Uterus (tissue), 4 donors: ENCODE data around the gene SLC39A6. TPM values are rescaled to one million over a fixed set of nuclear protein-coding genes. Genes with fewer than 3 reads are reported as not detected.

Experiments
- DNase-seq, 2 donors: peaks; one replicate each; pipeline ENCODE4 v3.0.0-alpha.2; 2019 to 2020
- H3K27ac ChIP-seq, 2 donors: fragments of 200-600 bp; sonication (generic); 1 replicate in 1 of 2; 2 replicates in 1 of 2; pipeline ENCODE4 v1.5.1; 2016 to 2018
- H3K27me3 ChIP-seq, 2 donors: fragments of 200-600 bp; sonication (generic); one replicate each; pipeline ENCODE4 v1.5.1; 2018 to 2019; ENCODE audit warnings: control low read depth in 1 of 2
- H3K36me3 ChIP-seq, 2 donors: fragments of 200-600 bp; sonication (generic); one replicate each; pipeline ENCODE4 v1.5.1; 2019; ENCODE audit warnings: control low read depth in 1 of 2
- H3K4me1 ChIP-seq, 2 donors: fragments of 200-600 bp; sonication (generic); one replicate each; pipeline ENCODE4 v1.5.1; 2018 to 2019; ENCODE audit warnings: control low read depth in 1 of 2
- H3K4me3 ChIP-seq, 2 donors: fragments of 200-600 bp; sonication (generic); 1 replicate in 1 of 2; 2 replicates in 1 of 2; pipeline ENCODE4 v1.5.1; 2018 to 2019; ENCODE audit warnings: mild to moderate bottlenecking in 1 of 2
- H3K9me3 ChIP-seq, 2 donors: fragments of 200-600 bp; sonication (generic); one replicate each; pipeline ENCODE4 v1.5.1; 2019; ENCODE audit warnings: control low read depth in 1 of 2
- CTCF ChIP-seq, 4 experiments: fragments of 200-600 bp in 2 of 4; fragments of 450-650 bp in 2 of 4; sonication (generic) in 2 of 4; IDR thresholded peaks; one replicate each; pipeline ENCODE4 v1.5.1; 2016 to 2019; ENCODE audit warnings: antibody characterized with exemption in 4 of 4, mild to moderate bottlenecking in 2 of 4, moderate library complexity in 1 of 4
- POLR2A ChIP-seq, 2 donors: fragments of 450-650 bp; IDR thresholded peaks; one replicate each; pipeline ENCODE4 v1.6.1; 2016; ENCODE audit warnings: antibody characterized with exemption in 2 of 2, mild to moderate bottlenecking in 1 of 2, moderate library complexity in 1 of 2
- intact Hi-C: fragments of 100-400 bp; cut with DNase I; formaldehyde crosslinking; loops from one replicate; pipeline ENCODE4 v1.15.1; 2023; ENCODE audit warnings: low total_unique reads
- total RNA-seq, 4 donors: library from RNA; depleted of rRNA in 3 of 4; stranded (reverse); fragments of >200 nt in 3 of 4; gene quantifications; one replicate each; pipeline versions ENCODE4 v1.1.0 to v1.2.4, GENCODE V29; 2014 to 2023
- donor health status: DM: yes; HTN: yes; CAD: no.

Gene SLC39A6
- total RNA-seq, 4 donors from 2014 or later: 7.7 to 90.6 (median 31.1) TPM

DNA sequence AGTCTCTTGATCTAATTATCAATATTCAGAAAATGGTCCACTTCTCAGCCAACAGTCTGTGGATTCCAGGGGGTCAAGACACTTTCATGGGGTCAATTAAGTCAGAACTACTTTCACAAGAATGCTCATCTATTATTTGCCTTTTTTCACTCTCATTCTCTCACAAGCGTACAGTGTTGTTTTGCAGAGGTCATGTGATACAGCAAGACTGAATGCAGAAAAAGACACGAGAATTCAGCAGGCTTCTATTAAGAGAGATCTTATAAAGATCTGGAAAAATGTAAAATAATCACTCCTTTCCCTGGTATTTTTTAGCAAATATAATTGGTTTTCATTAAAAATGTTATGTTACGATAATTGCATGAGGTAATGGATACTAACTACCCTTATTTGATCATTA is 70.5 kb downstream of the SLC39A6 start:
- intact Hi-C loops: no loop called here
- H3K27ac ChIP-seq: no peak overlapping the region
- no peaks in the 10 kb centered on the region for H3K9me3 ChIP-seq
- H3K4me3 ChIP-seq: no peak overlapping the region
- DNase-seq: no peak
- TF ChIP-seq POLR2A (IDR thresholded peaks at IDR 0.05): no peak
- TF ChIP-seq CTCF (IDR thresholded peaks at IDR 0.05): no peak
- no peaks in the 10 kb centered on the region for H3K36me3 ChIP-seq
- no peaks in the 10 kb centered on the region for H3K4me1 ChIP-seq
- H3K27me3 ChIP-seq: no peaks in the 10 kb centered on the region

Other genes starting within 250 kb of the SLC39A6 start
- gene RPRD1A, start 61.8 kb downstream of the SLC39A6 start, total RNA-seq: 10 to 100 TPM; 55.2 to 99.1 (median 71.1) TPM
- 100 to 1,000 TPM in 2 of 4 donors, 10 to 100 TPM in 2; 73.3 to 152 (median 113) TPM for gene ELP2, start 559 bp upstream of the SLC39A6 start, total RNA-seq
- gene MOCOS, start 58.2 kb upstream of the SLC39A6 start, total RNA-seq: 1 to 10 TPM in 2 of 4 donors, under 1 TPM in 1, not detected in 1; under 0.01 to 1.7 (median 1.4) TPM
- gene FHOD3, start 168.4 kb upstream of the SLC39A6 start, total RNA-seq: 10 to 100 TPM in 1 of 4 donors, 1 to 10 TPM in 1, under 1 TPM in 1, not detected in 1; 0.26 to 13.8 (median 4.9) TPM